GM18498 (cell line): ENCODE data around the gene TMEM255A.
A peak's percentile ranks its signal among the peaks of the same experiment; 100 is the strongest.

Experiments used
- ATAC-seq: cut with Tn5 transposase; IDR thresholded peaks from one replicate; pipeline ENCODE4 v1.9.1; 2021; ENCODE audit warnings: mild to moderate bottlenecking, moderate library complexity; ENCODE audit not compliant: unreplicated experiment

Gene TMEM255A

GRCh38 chrX:120308959-120309872 is 2.0 kb downstream of the TMEM255A start:
- ATAC-seq, result peak; percentile 96

GRCh38 chrX:120308558-120308957 is 2.7 kb downstream of the TMEM255A start:
- no peak for ATAC-seq

- ATAC-seq, result no peak
These were observed 4.6 kb downstream of the TMEM255A start for GRCh38 chrX:120306630-120307029.

GRCh38 chrX:120305531-120306141 is 5.6 kb downstream of the TMEM255A start:
- ATAC-seq, result no peak

- no peak for ATAC-seq
These were observed 7.0 kb downstream of the TMEM255A start for GRCh38 chrX:120304256-120304655.

- ATAC-seq, result peak; percentile 98
These were observed 8.8 kb downstream of the TMEM255A start for GRCh38 chrX:120302434-120302833.

- no peak for ATAC-seq
These were observed 9.3 kb downstream of the TMEM255A start for GRCh38 chrX:120301960-120302359.

- no peak for ATAC-seq
These were observed 9.8 kb downstream of the TMEM255A start for GRCh38 chrX:120301497-120301896.

- no peak for ATAC-seq
These were observed 11.3 kb downstream of the TMEM255A start for GRCh38 chrX:120299928-120300327.

- no peak for ATAC-seq
These were observed 13.3 kb downstream of the TMEM255A start for GRCh38 chrX:120297923-120298322.

GRCh38 chrX:120294651-120295050 is 16.6 kb downstream of the TMEM255A start:
- ATAC-seq, result no peak

GRCh38 chrX:120293015-120293414 is 18.2 kb downstream of the TMEM255A start:
- no peak for ATAC-seq

GRCh38 chrX:120291211-120291610 is 20.1 kb downstream of the TMEM255A start:
- ATAC-seq, result no peak

GRCh38 chrX:120290107-120290506 is 21.2 kb downstream of the TMEM255A start:
- ATAC-seq, result no peak

- peak; percentile 68 for ATAC-seq
These were observed 23.6 kb downstream of the TMEM255A start for GRCh38 chrX:120287513-120288112.

- peak; percentile 44 for ATAC-seq
These were observed 24.3 kb downstream of the TMEM255A start for GRCh38 chrX:120286733-120287512.

- ATAC-seq, result no peak
These were observed 28.6 kb downstream of the TMEM255A start for GRCh38 chrX:120282697-120283096.

GRCh38 chrX:120281761-120282160 is 29.5 kb downstream of the TMEM255A start:
- ATAC-seq, result no peak

GRCh38 chrX:120281021-120281624 is 30.1 kb downstream of the TMEM255A start:
- no peak for ATAC-seq

GRCh38 chrX:120274958-120275357 is 36.3 kb downstream of the TMEM255A start:
- no peak for ATAC-seq

- ATAC-seq, result no peak
These were observed 37.1 kb downstream of the TMEM255A start for GRCh38 chrX:120274145-120274544.
